SK-N-SH (cell line): ENCODE measurements around the gene NCOR2. TPM values are rescaled to one million over a fixed set of nuclear protein-coding genes. Genes with fewer than 3 reads are reported as not detected.

Source experiments
- CTCF ChIA-PET: fragments of 300-600, 350-600 bp; formaldehyde crosslinking; extraction: SDS; loops from one replicate; lab custom pipeline; 2021; lab: Yijun Ruan, JAX
- POLR2A ChIA-PET: fragments of 350-600 bp; sonication (Branson Sonifier 250); formaldehyde crosslinking; extraction: SDS; loops from one replicate; lab custom pipeline; 2020; ENCODE audit warnings: antibody characterized with exemption, inconsistent platforms; lab: Yijun Ruan, JAX
- DNase-seq: peaks from one replicate; pipeline ENCODE4 v3.0.0; 2012
- H2AFZ ChIP-seq: fragments of 200-600 bp; sonication (generic); 2 replicates; pipeline ENCODE4 v1.8.1; 2016; ENCODE audit warnings: antibody characterized with exemption, mild to moderate bottlenecking, low read depth
- H3F3A ChIP-seq: fragments of 200-600 bp; sonication (generic); replicated peaks from 2 replicates; pipeline ENCODE3; 2016; ENCODE audit warnings: antibody characterized with exemption, mild to moderate bottlenecking; ENCODE audit not compliant: insufficient read depth
- H3K27ac ChIP-seq, 2 experiments: fragments of 200-500 bp in 1 of 2; fragments of 200-600 bp in 1 of 2; sonication (Bioruptor generic) in 1 of 2; sonication (generic), shearing (Covaris generic) in 1 of 2; 2 replicates each; pipeline versions ENCODE4 v1.5.1 to v1.6.1; 2014 to 2016; ENCODE audit warnings: low read depth in 2 of 2, inconsistent platforms in 1 of 2, low read length in 1 of 2, mild to moderate bottlenecking in 1 of 2, mixed read lengths in 1 of 2
- H3K27me3 ChIP-seq: fragments of 200-600 bp; sonication (generic), shearing (Covaris generic); 2 replicates; pipeline ENCODE4 v1.6.1; 2016; ENCODE audit warnings: mixed run types; ENCODE audit not compliant: insufficient read depth
- H3K36me3 ChIP-seq, 2 experiments: fragments of 200-500 bp in 1 of 2; fragments of 200-600 bp in 1 of 2; sonication (Bioruptor generic) in 1 of 2; sonication (generic) in 1 of 2; replicated peaks in 1 of 2; 2 replicates each; pipeline versions ENCODE3 to v1.5.1; 2014 to 2016; ENCODE audit warnings: low read length in 1 of 2, mild to moderate bottlenecking in 1 of 2; ENCODE audit not compliant: insufficient read depth in 2 of 2, control insufficient read depth in 1 of 2
- H3K4me1 ChIP-seq, 2 experiments: fragments of 200-500 bp in 1 of 2; fragments of 200-600 bp in 1 of 2; sonication (Bioruptor generic) in 1 of 2; sonication (generic), shearing (Covaris generic) in 1 of 2; 2 replicates each; pipeline versions ENCODE4 v1.5.1 to v1.6.1; 2014 to 2016; ENCODE audit warnings: low read depth in 1 of 2, low read length in 1 of 2, mixed run types in 1 of 2; ENCODE audit not compliant: insufficient read depth in 2 of 2, control insufficient read depth in 1 of 2
- H3K4me2 ChIP-seq: fragments of 200-600 bp; sonication (generic), shearing (Covaris generic); 2 replicates; pipeline ENCODE4 v1.6.1; 2017; ENCODE audit warnings: mixed run types
- H3K4me3 ChIP-seq, 2 experiments: fragments of 200-500 bp in 1 of 2; fragments of 200-600 bp in 1 of 2; sonication (Bioruptor generic) in 1 of 2; sonication (generic), shearing (Covaris generic) in 1 of 2; 2 replicates each; pipeline versions ENCODE4 v1.5.1 to v1.8.1; 2014 to 2016; ENCODE audit warnings: low read depth in 2 of 2, inconsistent platforms in 1 of 2, low read length in 1 of 2, mild to moderate bottlenecking in 1 of 2, mixed read lengths in 1 of 2, moderate library complexity in 1 of 2
- H3K79me2 ChIP-seq: fragments of 200-600 bp; sonication (generic); 2 replicates; pipeline ENCODE4 v1.8.1; 2017; ENCODE audit warnings: mild to moderate bottlenecking; ENCODE audit not compliant: insufficient read depth
- H3K9ac ChIP-seq: fragments of 200-600 bp; sonication (generic); 2 replicates; pipeline ENCODE4 v1.6.1; 2017; ENCODE audit warnings: mixed run types
- H3K9me2 ChIP-seq: fragments of 200-600 bp; sonication (generic); 2 replicates; pipeline ENCODE4 v1.6.1; 2017; ENCODE audit warnings: mixed run types
- H3K9me3 ChIP-seq: fragments of 200-600 bp; sonication (generic); 2 replicates; pipeline ENCODE4 v1.6.1; 2017; ENCODE audit warnings: mixed run types, mild to moderate bottlenecking, moderate library complexity
- H4K20me1 ChIP-seq: fragments of 200-600 bp; sonication (generic); 2 replicates; pipeline ENCODE4 v1.6.1; 2017; ENCODE audit warnings: mild to moderate bottlenecking, mixed run types; ENCODE audit not compliant: insufficient read depth
- ELF1 ChIP-seq: IDR thresholded peaks from 2 replicates; pipeline ENCODE4 v1.4.0; 2012
- EP300 ChIP-seq, 2 experiments: IDR thresholded peaks; 2 replicates each; pipeline versions ENCODE4 v1.4.0 to v1.6.1; 2012; ENCODE audit warnings: borderline replicate concordance in 1 of 2, low read depth in 1 of 2, low read length in 1 of 2
- FOSL2 ChIP-seq: IDR thresholded peaks from 2 replicates; pipeline ENCODE4 v1.4.0; 2012; ENCODE audit warnings: low read depth, mild to moderate bottlenecking, moderate library complexity, borderline replicate concordance
- FOXJ3 ChIP-seq: sonication (generic); formaldehyde crosslinking; IDR thresholded peaks from 2 replicates; pipeline ENCODE4 v1.5.1; 2020; ENCODE audit warnings: mild to moderate bottlenecking, missing genetic modification reagents
- FOXM1 ChIP-seq: IDR thresholded peaks from 2 replicates; pipeline ENCODE4 v1.4.0; 2012; ENCODE audit warnings: low read depth, mild to moderate bottlenecking
- GABPA ChIP-seq: IDR thresholded peaks from 2 replicates; pipeline ENCODE4 v1.4.0; 2012; ENCODE audit warnings: low read depth, mild to moderate bottlenecking
- IRF3 ChIP-seq: fragments of 150-350 bp; IDR thresholded peaks from 2 replicates; pipeline ENCODE4 v1.6.1; 2016; ENCODE audit warnings: mild to moderate bottlenecking, low read depth, low read length
- MEF2A ChIP-seq: IDR thresholded peaks from 2 replicates; pipeline ENCODE4 v1.4.0; 2012; ENCODE audit warnings: low read depth, borderline replicate concordance
- MXI1 ChIP-seq: IDR thresholded peaks from 2 replicates; pipeline ENCODE4 v1.6.1; 2012; ENCODE audit warnings: mild to moderate bottlenecking, low read depth, low read length, improper control_type of control experiment
- NRF1 ChIP-seq: IDR thresholded peaks from 2 replicates; pipeline ENCODE4 v1.6.1; 2012; ENCODE audit warnings: low read depth, mild to moderate bottlenecking, low read length
- PBX3 ChIP-seq: IDR thresholded peaks from 2 replicates; pipeline ENCODE4; 2012
- RAD21 ChIP-seq: IDR thresholded peaks from 2 replicates; pipeline ENCODE4 v1.6.1; 2012; ENCODE audit warnings: mild to moderate bottlenecking, low read length
- RCOR1 ChIP-seq: fragments of 150-350 bp; IDR thresholded peaks from 2 replicates; pipeline ENCODE4 v1.6.1; 2017; ENCODE audit warnings: antibody characterized with exemption, low read length
- SIN3A ChIP-seq: IDR thresholded peaks from 2 replicates; pipeline ENCODE4 v1.6.1; 2012; ENCODE audit warnings: low read depth, mild to moderate bottlenecking, low read length, moderate library complexity, borderline replicate concordance
- SMC3 ChIP-seq: IDR thresholded peaks from 2 replicates; pipeline ENCODE4 v1.6.1; 2012; ENCODE audit warnings: low read depth, low read length, improper control_type of control experiment
- TAF1 ChIP-seq: IDR thresholded peaks from 2 replicates; pipeline ENCODE4 v1.6.1; 2012; ENCODE audit warnings: low read depth, mild to moderate bottlenecking, low read length, moderate library complexity, borderline replicate concordance
- TEAD4 ChIP-seq: IDR thresholded peaks from 2 replicates; pipeline ENCODE4 v1.4.0; 2012; ENCODE audit warnings: mild to moderate bottlenecking, borderline replicate concordance; ENCODE audit not compliant: insufficient read depth
- USF2 ChIP-seq: fragments of 150-350 bp; IDR thresholded peaks from 2 replicates; pipeline ENCODE4 v1.6.1; 2017; ENCODE audit warnings: antibody characterized with exemption, low read length, low read depth, borderline replicate concordance
- WGBS: methylation state at CpG from one replicate; pipeline ENCODE4 v1.1.6; 2017; ENCODE audit warnings: low lambda C conversion rate; 5-methylcytosine and 5-hydroxymethylcytosine counted together
- polyA plus RNA-seq, 3 experiments: library from polyadenylated mRNA; depleted of rRNA; stranded (reverse); fragments of >200 nt; gene quantifications; 2 replicates each; pipeline ENCODE4 v1.2.3, GENCODE V29; 2012

The NCOR2 gene
- polyA plus RNA-seq, 1 of the 3 experiments (the other 2 are of a cell fraction), result 19.0 TPM

GRCh38 chr12:124582108-124582424 lies 14.7 kb upstream of the NCOR2 start:
- Histone ChIP-seq H3K79me2 (no peaks in the 10 kb centered on the region), H3K4me1 (peaks cover 0 to 11% of the 10 kb centered on the region in 2 experiments; a peak in 1 of 4 replicates), H3K9me2 (no peaks in the 10 kb centered on the region), H3K4me2 (no peak overlapping the region), H4K20me1 (no peaks in the 10 kb centered on the region), H3K27me3 (no peaks in the 10 kb centered on the region), H3K36me3 (no peaks in the 10 kb centered on the region), H3K27ac (no peak overlapping the region; a peak in 1 of 4 replicates), H3K9me3 (no peaks in the 10 kb centered on the region), H3K9ac (no peak overlapping the region), H2AFZ (no peak overlapping the region), H3K4me3 (no peak overlapping the region), H3F3A (no peaks in the 10 kb centered on the region)
- CTCF ChIA-PET, result interaction anchor here (0.6 kb wide), 1 partner anchor 252 kb away, joined by 3 read pairs; no protein-coding TSS in a partner anchor
- POLR2A ChIA-PET, result no interaction called here
- TF ChIP-seq MEF2A, result no peak
- TF ChIP-seq RCOR1, result no peak
- TF ChIP-seq FOXM1, result no peak
- no peak for TF ChIP-seq GABPA
- WGBS, result 94% methylated on average over 2 of the region's 5 CpGs
- no peak for DNase-seq

- no peak overlapping the region for H3K9ac ChIP-seq
- H3K4me1 ChIP-seq, result peaks cover 0 to 11% of the 10 kb centered on the region in 2 experiments; a peak in 1 of 4 replicates
- no peak for DNase-seq
- POLR2A ChIA-PET, result no interaction called here
- no peaks in the 10 kb centered on the region for H3K79me2 ChIP-seq
- no peak overlapping the region; a peak in 1 of 4 replicates for H3K27ac ChIP-seq
- H3K27me3 ChIP-seq, result no peaks in the 10 kb centered on the region
- H3K9me2 ChIP-seq, result no peaks in the 10 kb centered on the region
- 90% methylated on average over 13 of the region's 15 CpGs for WGBS
- TF ChIP-seq FOSL2 (no peak), TEAD4 (no peak), FOXJ3 (CRISPR knock-in tag) (no peak), USF2 (no peak), EP300 (IDR thresholded peaks at IDR 0.05; ENCODE audit: borderline replicate concordance in 1 of 2, low read depth in 1 of 2, low read length in 1 of 2) (no peak), RCOR1 (no peak), SIN3A (no peak), MXI1 (no peak), IRF3 (no peak), GABPA (no peak), PBX3 (no peak), TAF1 (no peak), RAD21 (no peak), ELF1 (no peak), MEF2A (no peak), SMC3 (no peak), FOXM1 (no peak), NRF1 (no peak)
- TF ChIP-seq, all 33 proteins: peak for 0
- H2AFZ ChIP-seq, result no peak overlapping the region
- no peaks in the 10 kb centered on the region for H3K9me3 ChIP-seq
- no peaks in the 10 kb centered on the region for H3K36me3 ChIP-seq
- no peaks in the 10 kb centered on the region for H3F3A ChIP-seq
- CTCF ChIA-PET, result interaction anchor here (0.6 kb wide), 1 partner anchor 253 kb away, joined by 3 read pairs; no protein-coding TSS in a partner anchor
- no peak overlapping the region for H3K4me3 ChIP-seq
- no peak overlapping the region for H3K4me2 ChIP-seq
- no peaks in the 10 kb centered on the region for H4K20me1 ChIP-seq
These were observed 14.1 kb upstream of the NCOR2 start for GRCh38 chr12:124581307-124582107.
